Right cardiac atrium (tissue), 5 donors: ENCODE data around the gene SNTG2. TPM values are rescaled to one million over a fixed set of nuclear protein-coding genes. Genes with fewer than 3 reads are reported as not detected.
A peak's percentile ranks its signal among the peaks of the same experiment; 100 is the strongest.

Experiments used
- ATAC-seq, 2 donors: fragments of 200-7000 bp; cut with Tn5 transposase; one replicate each; pipeline versions ENCODE4 v1.8.0 to v1.9.1; 2020; ENCODE audit warnings: moderate library complexity in 2 of 2, mild to moderate bottlenecking in 1 of 2
- DNase-seq, 3 donors: peaks; one replicate each; pipeline ENCODE4 v3.0.0-alpha.2; 2020
- H3K27ac ChIP-seq: one replicate; pipeline ENCODE4 v1.5.1; 2013; ENCODE audit warnings: mild to moderate bottlenecking, low read length, control low read depth, moderate library complexity
- H3K27me3 ChIP-seq: one replicate; pipeline ENCODE4 v1.6.1; 2013; ENCODE audit not compliant: control insufficient read depth, insufficient read depth
- H3K4me1 ChIP-seq: one replicate; pipeline ENCODE4 v1.6.1; 2013; ENCODE audit warnings: low read length; ENCODE audit not compliant: control insufficient read depth, insufficient read depth
- H3K4me3 ChIP-seq: one replicate; pipeline ENCODE4 v1.5.1; 2013; ENCODE audit warnings: low read length, control low read depth
- H3K9me3 ChIP-seq: one replicate; pipeline ENCODE4 v1.6.1; 2013; ENCODE audit warnings: low read length; ENCODE audit not compliant: control insufficient read depth
- WGBS: extraction: QIAGEN DNeasy Blood & Tissue Kit; methylation state at CpG from one replicate; pipeline ENCODE4 v1.1.7; 2013; 5-methylcytosine and 5-hydroxymethylcytosine counted together
- intact Hi-C, 4 donors: fragments of 100-400 bp; cut with DNase I; formaldehyde crosslinking; loops; one replicate each; pipeline versions ENCODE4 v1.11.0 to v1.14.0; 2022 to 2023
- polyA plus RNA-seq: library from polyadenylated mRNA; stranded (reverse); fragments of 200-250 nt; gene quantifications from one replicate; pipeline ENCODE4 v1.2.3, GENCODE V29; 2013
- total RNA-seq, 4 donors: library from RNA; stranded (reverse); fragmentation: NEBNext Ultra II Directional; extraction: Animal tissue kit (Norgen Biotek cat#: 25700); gene quantifications; one replicate each; pipeline ENCODE4 v1.2.1, GENCODE V29; 2021
- donor health status: healthy with polysubstance abuse.
- donor health status: DM: no; HTN: yes; CAD: no.
- donor health status: DM: no; HTN: no; CAD: no.
- donor health status: DM: no; HTN: yes; CAD: no; lungs with severe emphysema.
- donor health status: DM: yes; HTN: yes; CAD: no.

SNTG2 gene
- total and polyA plus RNA-seq, 5 donors: 0.34 to 2.0 (median 0.93) TPM; not detected in 1

- Histone ChIP-seq H3K9me3 (no peaks in the 10 kb centered on the region), H3K27me3 (no peaks in the 10 kb centered on the region), H3K4me3 (no peak overlapping the region), H3K27ac (no peak overlapping the region), H3K4me1 (peaks cover under 1% of the 10 kb centered on the region)
- DNase-seq (no peak), ATAC-seq (no peak)
- intact Hi-C loops: no loop called here
- WGBS: 83% methylated on average over 8 of the region's 8 CpGs
Observed at GRCh38 chr2:979069-979928, 28.6 kb downstream of the SNTG2 start.

DNA sequence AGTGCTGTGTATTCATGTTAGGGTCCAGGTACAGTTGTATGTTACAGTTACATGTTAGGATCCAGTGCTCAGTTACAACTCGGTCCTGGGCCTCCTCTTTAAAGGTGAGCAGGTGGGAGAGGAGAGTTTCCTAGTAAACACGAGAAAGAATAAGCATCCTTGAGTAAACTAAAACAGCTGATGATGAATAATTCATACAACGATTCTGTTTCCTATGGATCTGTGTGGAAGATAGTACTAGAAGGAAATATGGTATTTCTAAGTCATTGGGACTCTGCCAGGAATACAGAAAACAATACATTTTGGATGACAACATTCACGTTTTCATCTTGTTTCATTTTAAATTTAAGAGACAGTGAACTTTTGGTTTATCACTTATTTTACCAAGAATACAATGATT, 29.5 kb downstream of the SNTG2 start:
- Histone ChIP-seq H3K27ac (no peak overlapping the region), H3K9me3 (no peaks in the 10 kb centered on the region), H3K4me1 (no peaks in the 10 kb centered on the region), H3K4me3 (no peak overlapping the region), H3K27me3 (no peaks in the 10 kb centered on the region)
- intact Hi-C loops: no loop called here
- DNase-seq (no peak), ATAC-seq (no peak)
- 57% methylated on average over 4 of the region's 4 CpGs for WGBS

DNA sequence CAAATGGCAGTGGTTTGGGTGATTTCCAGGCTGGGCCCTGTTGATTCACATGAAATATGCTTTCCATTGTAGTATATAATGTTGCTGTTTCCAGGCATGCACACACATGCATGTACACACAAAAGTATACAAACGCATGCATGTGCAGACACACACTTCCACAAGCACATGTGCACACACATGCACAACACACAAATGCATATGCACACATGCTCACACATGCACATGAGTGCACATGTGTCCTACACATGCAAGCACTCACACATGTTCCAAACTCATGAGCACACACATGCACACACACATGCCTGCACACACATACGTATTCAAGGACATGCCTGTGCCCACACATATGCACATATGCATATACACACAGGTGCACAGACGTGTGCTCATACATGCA, 30.6 kb downstream of the SNTG2 start:
- 89% methylated on average over 3 of the region's 3 CpGs for WGBS
- no peaks in the 10 kb centered on the region for H3K4me1 ChIP-seq
- DNase-seq: no peak
- ATAC-seq: no peak
- H3K9me3 ChIP-seq: no peaks in the 10 kb centered on the region
- no peak overlapping the region for H3K4me3 ChIP-seq
- intact Hi-C loops: no loop called here
- no peaks in the 10 kb centered on the region for H3K27me3 ChIP-seq
- H3K27ac ChIP-seq: no peak overlapping the region

DNA sequence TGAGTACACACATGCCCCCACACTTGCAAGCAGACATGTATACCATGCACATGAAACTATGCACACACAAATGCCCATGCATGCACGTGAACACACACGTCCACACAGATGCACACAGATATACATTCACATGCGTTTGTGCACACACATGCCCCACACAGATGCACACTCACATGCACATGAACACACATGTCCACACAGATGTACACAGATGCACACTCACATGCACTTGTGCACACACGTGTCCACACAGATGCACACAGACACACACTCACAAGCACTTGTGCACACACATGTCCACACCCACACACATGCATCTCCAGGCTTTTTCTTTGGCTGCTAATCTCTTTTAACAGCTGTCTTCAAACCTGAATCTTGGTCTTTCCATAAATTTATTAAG, 31.1 kb downstream of the SNTG2 start:
- Histone ChIP-seq H3K4me3 (no peak overlapping the region), H3K4me1 (no peaks in the 10 kb centered on the region), H3K27me3 (no peaks in the 10 kb centered on the region), H3K9me3 (no peaks in the 10 kb centered on the region), H3K27ac (no peak overlapping the region)
- 92% methylated on average over 4 of the region's 4 CpGs for WGBS
- ATAC-seq: no peak
- intact Hi-C loops: no loop called here
- DNase-seq: no peak

DNA sequence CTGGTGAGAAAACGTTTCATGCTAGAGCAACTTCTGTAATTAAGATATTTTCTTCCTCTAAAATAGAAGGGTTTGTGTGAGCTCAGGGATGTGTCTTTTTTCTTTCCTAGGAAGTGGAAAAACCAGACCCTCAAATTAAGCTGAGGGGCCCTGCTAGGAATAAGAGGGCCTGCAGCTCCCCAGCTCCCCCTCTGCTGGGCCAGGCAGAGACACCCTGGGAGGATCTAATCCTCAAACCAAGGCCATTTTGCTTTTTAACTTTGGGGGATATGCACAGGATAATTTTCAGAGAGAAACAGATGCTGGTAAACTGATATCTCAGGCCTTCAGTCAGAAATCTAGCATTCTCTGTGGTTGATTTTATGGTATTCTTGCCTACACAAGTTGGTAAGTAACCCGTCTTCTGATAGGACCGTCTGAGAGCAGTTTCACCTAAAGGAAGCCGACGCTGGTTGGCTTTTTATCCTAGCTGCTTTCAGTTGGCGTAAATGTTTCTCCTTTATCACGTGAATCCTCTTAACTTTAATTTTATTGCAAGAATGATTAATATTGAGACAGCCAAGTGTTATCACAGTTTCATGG, 34.8 kb downstream of the SNTG2 start:
- intact Hi-C loops: no loop called here
- 73% methylated on average over 7 of the region's 7 CpGs for WGBS
- no peaks in the 10 kb centered on the region for H3K9me3 ChIP-seq
- no peak for ATAC-seq
- no peaks in the 10 kb centered on the region for H3K27me3 ChIP-seq
- H3K27ac ChIP-seq: no peak overlapping the region
- no peak overlapping the region for H3K4me3 ChIP-seq
- no peaks in the 10 kb centered on the region for H3K4me1 ChIP-seq
- no peak for DNase-seq

GRCh38 chr2:987789-988188, 37.1 kb downstream of the SNTG2 start:
- H3K27ac ChIP-seq: no peak overlapping the region
- H3K9me3 ChIP-seq: no peaks in the 10 kb centered on the region
- no peak overlapping the region for H3K4me3 ChIP-seq
- H3K4me1 ChIP-seq: no peaks in the 10 kb centered on the region
- H3K27me3 ChIP-seq: no peaks in the 10 kb centered on the region
- 94% methylated on average over 16 of the region's 16 CpGs for WGBS
- DNase-seq (peak in 1 of 3 donors; percentile 7), ATAC-seq (no peak)
- intact Hi-C loops: no loop called here

DNA sequence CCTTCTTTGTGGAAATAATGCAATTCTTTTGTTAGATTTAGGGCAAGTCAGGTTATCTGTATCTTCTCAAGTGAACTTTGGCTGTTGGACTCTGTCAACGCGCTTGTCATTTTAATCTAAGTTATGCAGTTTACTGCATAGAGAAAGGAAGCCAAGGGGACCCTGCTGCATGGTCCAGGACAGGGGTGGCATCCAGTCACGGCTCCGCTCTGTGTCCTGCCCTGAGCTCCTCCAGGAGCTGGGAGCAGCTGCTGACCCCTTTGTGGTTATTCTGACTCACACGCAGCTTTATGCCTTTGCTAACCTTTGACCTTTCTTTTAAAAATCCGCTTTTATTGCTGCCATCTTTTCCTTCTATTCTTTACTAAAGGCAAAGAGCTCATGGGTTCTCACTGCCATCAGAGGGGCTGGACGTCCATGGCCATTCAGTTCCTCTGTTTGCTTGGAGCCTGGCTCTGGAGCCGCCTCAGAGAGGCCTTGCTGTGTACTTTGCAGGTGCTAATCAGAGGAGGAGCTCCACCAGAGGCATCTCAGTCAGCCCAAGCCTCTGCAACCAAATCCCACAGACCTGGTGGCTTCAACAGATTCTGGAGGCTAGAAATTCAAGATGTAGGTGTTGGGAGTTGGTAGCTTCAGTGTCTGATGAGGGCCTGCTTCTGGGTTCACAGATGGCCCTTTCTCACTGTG, 39.3 kb downstream of the SNTG2 start:
- ATAC-seq (no peak), DNase-seq (no peak)
- H3K4me1 ChIP-seq: no peaks in the 10 kb centered on the region
- 62% methylated on average over 8 of the region's 8 CpGs for WGBS
- intact Hi-C loops: no loop called here
- no peak overlapping the region for H3K27ac ChIP-seq
- no peaks in the 10 kb centered on the region for H3K27me3 ChIP-seq
- H3K9me3 ChIP-seq: no peaks in the 10 kb centered on the region
- no peak overlapping the region for H3K4me3 ChIP-seq

DNA sequence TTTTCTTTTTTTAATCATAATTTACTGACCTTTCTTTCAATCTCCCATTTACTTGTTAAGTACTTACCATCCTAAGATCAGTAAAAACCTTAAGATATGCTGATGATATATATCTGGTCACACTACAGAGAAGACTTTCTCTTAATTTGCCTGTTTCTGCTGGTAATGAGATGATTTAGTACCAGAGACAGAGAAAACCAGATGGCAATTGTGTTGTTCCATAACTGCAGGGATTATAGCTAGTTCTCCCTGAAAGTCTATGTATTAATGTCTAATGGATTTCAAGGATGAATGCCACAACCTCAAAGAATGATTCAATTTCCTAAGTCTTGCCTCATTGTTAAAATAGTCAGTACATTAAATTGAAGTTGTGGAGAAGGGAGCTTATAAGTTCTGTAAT, 40.3 kb downstream of the SNTG2 start:
- no peak for ATAC-seq
- intact Hi-C loops: no loop called here
- H3K27ac ChIP-seq: no peak overlapping the region

GRCh38 chr2:1002350-1002749, 51.7 kb downstream of the SNTG2 start:
- no peaks in the 10 kb centered on the region for H3K4me1 ChIP-seq
- peaks cover 2% of the 10 kb centered on the region for H3K9me3 ChIP-seq
- ATAC-seq: no peak
- H3K27ac ChIP-seq: no peak overlapping the region
- DNase-seq: no peak
- H3K4me3 ChIP-seq: no peak overlapping the region
- no peaks in the 10 kb centered on the region for H3K27me3 ChIP-seq
- 72% methylated on average over 2 of the region's 2 CpGs for WGBS
- intact Hi-C loops: no loop called here

More for the DNA sequence above, 40.3 kb downstream of the SNTG2 start:
- DNase-seq: no peak
- H3K9me3 ChIP-seq: no peaks in the 10 kb centered on the region
- H3K27me3 ChIP-seq: no peaks in the 10 kb centered on the region
- no peaks in the 10 kb centered on the region for H3K4me1 ChIP-seq
- H3K4me3 ChIP-seq: no peak overlapping the region

- Histone ChIP-seq H3K27ac (no peak overlapping the region), H3K9me3 (no peaks in the 10 kb centered on the region), H3K4me1 (no peaks in the 10 kb centered on the region), H3K4me3 (no peak overlapping the region), H3K27me3 (no peaks in the 10 kb centered on the region)
- DNase-seq (no peak), ATAC-seq (no peak)
- intact Hi-C loops: no loop called here
- 46% methylated on average over 5 of the region's 5 CpGs for WGBS
Observed at GRCh38 chr2:1004398-1004797, 53.7 kb downstream of the SNTG2 start.

GRCh38 chr2:1010415-1010930, 59.8 kb downstream of the SNTG2 start:
- peaks cover 4% of the 10 kb centered on the region for H3K4me1 ChIP-seq
- 11% methylated on average over 7 of the region's 7 CpGs for WGBS
- no peak overlapping the region for H3K4me3 ChIP-seq
- ATAC-seq (peak; percentile 59 to 78), DNase-seq (peak in 2 of 3 donors; percentile 52 to 61)
- H3K9me3 ChIP-seq: no peaks in the 10 kb centered on the region
- no peaks in the 10 kb centered on the region for H3K27me3 ChIP-seq
- no peak overlapping the region for H3K27ac ChIP-seq
- intact Hi-C loops: no loop called here
